ENCODE measurements around the gene ARID3C.

Gene ARID3C

GRCh38 chr9:34665381-34666250, 36.8 kb upstream of the ARID3C start:
- peak; percentile 90 for DNase-seq (ENCODE audit: low read depth)
- no peak for TF ChIP-seq CTCF (IDR thresholded peaks at IDR 0.05; ENCODE audit: low read depth, low read length, missing control alignments)
- in situ Hi-C loops (cut with HindIII; ENCODE audit: low sequenced_read_pairs): no loop called here
- H3K4me3 ChIP-seq (ENCODE audit: low read depth, low read length): peak overlapping the region; percentile 73

- DNase-seq (ENCODE audit: low read depth): no peak
- in situ Hi-C loops (cut with HindIII; ENCODE audit: low sequenced_read_pairs): no loop called here
- no peak for TF ChIP-seq CTCF (IDR thresholded peaks at IDR 0.05; ENCODE audit: low read depth, low read length, missing control alignments)
- peak overlapping the region; percentile 73 for H3K4me3 ChIP-seq (ENCODE audit: low read depth, low read length)
Measured at GRCh38 chr9:34665067-34665380, 36.2 kb upstream of the ARID3C start.

- DNase-seq (ENCODE audit: low read depth): peak; percentile 39
- peak; percentile 99 for TF ChIP-seq CTCF (IDR thresholded peaks at IDR 0.05; ENCODE audit: low read depth, low read length, missing control alignments)
- in situ Hi-C loops (cut with HindIII; ENCODE audit: low sequenced_read_pairs): no loop called here
- H3K4me3 ChIP-seq (ENCODE audit: low read depth, low read length): peak overlapping the region; percentile 73
Measured at GRCh38 chr9:34664281-34665066, 35.6 kb upstream of the ARID3C start.

- no peak overlapping the region for H3K4me3 ChIP-seq (ENCODE audit: low read depth, low read length)
- TF ChIP-seq CTCF (IDR thresholded peaks at IDR 0.05; ENCODE audit: low read depth, low read length, missing control alignments): no peak
- in situ Hi-C loops (cut with HindIII; ENCODE audit: low sequenced_read_pairs): no loop called here
- no peak for DNase-seq (ENCODE audit: low read depth)
Measured at GRCh38 chr9:34663303-34663605, 34.4 kb upstream of the ARID3C start.

GRCh38 chr9:34662526-34663302, 33.8 kb upstream of the ARID3C start, which contains the start of gene CCL27:
Gene CCL27, minus strand, starts transcription at chr9:34662657. Its CDS starts 24 bp downstream, at chr9:34662633.
- H3K4me3 ChIP-seq (ENCODE audit: low read depth, low read length): no peak within 1 kb of the TSS
- in situ Hi-C loops (cut with HindIII; ENCODE audit: low sequenced_read_pairs): no loop called here
- DNase-seq (ENCODE audit: low read depth): no peak
- TF ChIP-seq CTCF (IDR thresholded peaks at IDR 0.05; ENCODE audit: low read depth, low read length, missing control alignments): no peak

GRCh38 chr9:34659592-34660253, 30.9 kb upstream of the ARID3C start:
- no peak for DNase-seq (ENCODE audit: low read depth)
- TF ChIP-seq CTCF (IDR thresholded peaks at IDR 0.05; ENCODE audit: low read depth, low read length, missing control alignments): no peak
- in situ Hi-C loops (cut with HindIII; ENCODE audit: low sequenced_read_pairs): no loop called here
- no peak overlapping the region for H3K4me3 ChIP-seq (ENCODE audit: low read depth, low read length)

All from astrocyte of the cerebellum (primary cell).